ENCODE results near the gene PILRA.

GRCh38 chr7:100407285-100408180 is 34.2 kb downstream of the PILRA start:
- TF ChIP-seq CTCF (optimal IDR thresholded peaks at IDR 0.05 in 1 of 3, IDR thresholded peaks at IDR 0.05 in 1 of 3, conservative IDR thresholded peaks at IDR 0.05 in 1 of 3; ENCODE audit: extremely low read depth in 1 of 3, insufficient read depth in 2 of 3, low read length in 3 of 3) (peak; percentile 57 to 63 (median 61)), EZH2 (IDR thresholded peaks at IDR 0.05; ENCODE audit: low read length) (no peak)

All from keratinocyte (primary cell).